OCI-M2 (cell line): Measurements from ENCODE around the gene CRTC1.

Experiments used
- DNase-seq: peaks from one replicate; lab custom pipeline; 2025; ENCODE audit not compliant: unreplicated experiment; lab: John Stamatoyannopoulos, UW

Gene CRTC1

GRCh38 chr19:18699403-18700054 lies 16.0 kb downstream of the CRTC1 start:
- DNase-seq, result no peak

- no peak for DNase-seq
These were observed 17.2 kb downstream of the CRTC1 start for GRCh38 chr19:18700501-18701249.

DNA sequence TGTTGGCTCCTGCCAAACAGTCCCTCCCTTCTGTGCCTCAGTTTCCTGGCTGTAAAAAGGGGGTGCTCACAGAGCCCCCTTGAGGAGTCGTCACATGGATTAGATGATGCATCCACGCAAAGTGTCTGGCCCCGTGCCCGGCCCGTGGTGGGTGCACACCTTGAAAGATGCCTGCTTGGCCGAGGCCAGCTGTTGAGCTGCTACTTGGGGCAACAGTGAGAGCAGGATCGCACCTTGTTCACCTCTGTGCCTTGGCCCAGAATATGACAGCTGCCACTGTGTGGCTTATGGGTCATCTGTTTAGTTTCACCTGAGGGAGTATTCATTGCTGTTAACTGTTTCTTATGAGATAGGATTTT lies 17.7 kb downstream of the CRTC1 start:
- no peak for DNase-seq

- no peak for DNase-seq
These were observed 20.6 kb downstream of the CRTC1 start for GRCh38 chr19:18704054-18704453.

- no peak for DNase-seq
These were observed 21.5 kb downstream of the CRTC1 start for GRCh38 chr19:18704971-18705370.

GRCh38 chr19:18708452-18709231 lies 25.2 kb downstream of the CRTC1 start:
- DNase-seq, result no peak

DNA sequence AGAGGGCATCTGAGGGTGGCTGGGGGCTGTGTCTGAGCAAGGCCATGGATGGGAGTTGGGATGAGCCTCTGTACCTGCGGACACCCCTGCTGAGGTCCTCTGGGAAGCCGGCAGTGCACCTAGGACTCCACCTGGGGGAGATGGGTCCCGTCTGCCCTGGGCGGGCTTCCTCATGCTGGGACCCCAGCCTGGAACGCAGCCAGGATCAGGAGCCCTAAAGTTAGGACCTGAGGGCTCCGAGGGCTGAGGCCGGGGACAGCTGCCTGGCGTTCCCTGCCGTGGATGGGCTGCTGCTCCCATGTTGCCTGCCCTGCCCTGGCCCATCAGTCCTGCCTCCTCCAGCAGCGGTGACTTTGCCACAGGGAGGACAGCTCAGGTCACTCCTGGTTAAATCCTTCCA lies 26.1 kb downstream of the CRTC1 start:
- no peak for DNase-seq

DNA sequence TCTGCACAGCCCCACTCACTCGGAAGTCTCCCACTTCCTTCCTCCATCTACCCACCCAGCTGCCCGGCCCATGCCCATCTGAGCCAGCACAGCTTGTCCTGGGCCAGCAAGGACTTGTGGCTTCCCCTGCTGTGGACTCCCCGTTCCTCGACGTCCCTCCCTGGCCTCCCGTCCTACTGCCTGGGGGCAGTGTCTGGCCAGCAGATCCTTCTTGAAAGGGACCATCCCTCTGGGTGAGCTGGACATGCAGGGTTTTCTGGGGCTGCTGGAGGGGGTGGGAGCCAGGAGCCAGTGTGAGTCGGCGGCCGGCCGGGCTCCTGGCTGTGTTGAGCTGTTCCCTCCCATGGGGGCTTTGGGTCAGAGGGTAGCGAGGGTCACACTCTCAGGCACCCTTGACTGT lies 26.7 kb downstream of the CRTC1 start:
- DNase-seq, result no peak

DNA sequence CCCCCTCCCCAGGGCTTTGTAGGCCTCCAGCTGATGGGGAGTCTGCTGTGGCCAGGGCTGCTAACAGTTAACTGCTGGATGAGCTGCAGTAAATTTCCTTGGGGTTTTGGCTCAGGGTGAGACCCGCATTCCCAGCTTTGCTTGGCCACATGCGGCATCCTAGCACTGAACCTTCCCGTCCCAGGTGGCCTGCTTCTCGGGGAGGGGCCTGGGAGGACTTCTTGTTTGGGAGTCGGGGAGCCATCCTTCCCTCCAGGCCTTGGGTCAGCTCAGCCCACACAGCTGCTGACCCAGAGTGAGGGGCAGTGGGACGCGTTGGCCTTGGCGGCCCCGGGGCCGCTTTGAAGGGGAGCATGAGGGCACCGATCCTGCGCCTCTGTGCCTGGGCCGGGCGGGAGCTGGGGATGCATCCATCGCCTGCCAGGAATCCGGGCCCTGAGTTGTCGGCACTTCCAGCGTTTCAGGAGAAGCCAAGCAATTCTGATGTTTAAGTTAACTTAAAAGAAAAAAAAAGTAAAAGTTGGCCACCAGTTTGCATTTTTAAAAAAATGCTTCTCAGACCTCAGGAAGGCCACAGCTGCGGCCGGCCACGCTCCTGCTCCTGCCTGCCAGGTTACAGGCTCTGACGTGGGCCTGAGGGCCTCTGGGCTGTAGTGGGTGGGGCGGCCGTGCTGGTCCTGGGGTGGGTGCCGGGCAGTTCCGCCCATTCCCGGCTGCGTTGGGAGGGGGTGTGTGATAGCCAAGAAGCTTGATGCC lies 27.7 kb downstream of the CRTC1 start:
- no peak for DNase-seq

GRCh38 chr19:18711893-18712292 lies 28.4 kb downstream of the CRTC1 start:
- no peak for DNase-seq

- DNase-seq, result no peak
These were observed 29.5 kb downstream of the CRTC1 start for GRCh38 chr19:18712981-18713380.

DNA sequence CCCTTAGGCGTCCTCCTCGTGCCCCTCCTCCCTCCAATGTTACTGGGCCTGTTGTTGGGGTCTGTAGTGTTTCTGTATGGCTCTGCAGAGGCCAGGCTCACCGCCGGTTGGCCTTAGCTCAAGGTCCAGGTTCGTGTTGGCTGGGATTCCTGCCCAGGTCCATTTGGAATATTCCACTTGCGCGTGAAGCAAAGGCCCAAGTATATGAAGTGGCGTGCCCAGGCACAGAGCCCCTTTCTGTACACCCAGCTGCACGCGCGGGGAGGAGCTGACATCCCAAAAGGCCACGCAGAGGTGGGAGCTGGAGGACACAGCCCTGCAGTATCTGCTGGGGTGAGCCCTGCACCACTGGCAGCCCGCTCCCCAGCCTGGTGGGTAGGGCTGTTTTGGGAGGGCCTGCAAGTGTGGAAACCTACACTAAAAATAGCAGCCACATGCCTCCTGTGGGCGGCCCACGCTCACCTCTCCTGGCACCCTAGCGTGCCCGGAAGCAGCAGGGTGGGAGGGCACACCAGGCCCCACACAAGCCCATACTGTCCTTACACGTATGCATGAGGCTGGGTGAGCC lies 30.2 kb downstream of the CRTC1 start:
- no peak for DNase-seq

DNA sequence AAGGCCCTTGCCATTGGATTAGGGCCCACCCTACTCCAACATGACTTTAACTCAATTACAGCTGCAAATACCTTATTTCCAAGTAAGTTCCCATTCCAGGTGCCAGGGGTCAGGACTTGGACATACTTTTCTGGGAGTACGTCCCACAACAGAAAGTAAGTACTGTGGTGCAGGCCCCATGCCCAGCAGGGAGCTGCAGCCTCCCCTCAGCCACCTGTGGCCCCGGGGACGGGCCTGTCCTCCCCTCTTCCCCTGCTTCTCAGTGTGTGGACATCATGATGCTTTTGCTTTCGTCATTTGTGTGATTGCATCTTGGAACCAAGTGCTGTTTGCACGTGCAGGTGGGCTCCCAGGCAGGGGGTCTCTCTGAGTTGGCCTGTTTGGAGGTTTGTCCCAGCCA lies 31.9 kb downstream of the CRTC1 start:
- DNase-seq, result no peak

DNA sequence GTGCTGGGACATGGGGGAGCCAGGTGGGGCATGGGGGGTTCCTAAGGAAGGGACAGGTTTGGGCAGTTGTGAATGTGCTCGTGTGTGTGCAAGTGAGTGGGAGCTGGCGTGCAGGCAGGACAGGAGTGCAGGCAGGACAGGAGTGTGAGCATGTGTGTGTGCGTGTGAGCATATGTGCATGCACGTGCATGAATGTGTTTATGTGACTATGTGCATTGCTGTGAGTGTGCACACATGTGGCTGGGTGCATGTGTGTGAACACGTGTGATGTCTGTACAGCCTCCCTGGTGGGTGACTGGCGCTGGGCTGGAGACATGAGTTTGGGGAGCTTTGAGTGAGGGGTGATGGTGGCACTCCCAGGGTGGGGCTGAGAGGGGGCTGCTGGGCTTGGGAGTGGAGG lies 33.4 kb downstream of the CRTC1 start:
- DNase-seq, result no peak

DNA sequence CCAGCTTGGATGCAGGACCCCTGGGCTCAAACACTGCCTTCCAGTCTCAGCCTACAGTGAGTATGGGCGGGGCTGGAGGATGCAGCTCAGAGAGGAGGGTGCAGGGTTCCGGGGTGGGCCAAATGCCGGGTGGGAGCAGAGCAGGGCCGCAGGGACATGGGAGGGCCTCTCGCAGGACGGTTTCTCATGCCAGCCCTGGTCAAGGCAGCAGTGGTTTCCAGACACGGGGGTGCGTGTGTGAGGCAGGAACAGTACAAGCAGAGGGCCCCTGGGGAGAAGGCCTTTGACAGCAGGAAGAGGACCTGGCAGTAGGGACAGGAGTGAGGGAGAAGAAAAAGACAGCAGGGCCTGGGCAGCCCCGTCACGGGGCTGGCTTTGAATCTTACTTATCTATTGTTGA lies 34.1 kb downstream of the CRTC1 start:
- no peak for DNase-seq

GRCh38 chr19:18718015-18718526 lies 34.6 kb downstream of the CRTC1 start:
- DNase-seq, result no peak

- DNase-seq, result no peak
These were observed 35.5 kb downstream of the CRTC1 start for GRCh38 chr19:18718846-18719458.

GRCh38 chr19:18719541-18719940 lies 36.1 kb downstream of the CRTC1 start:
- DNase-seq, result no peak

DNA sequence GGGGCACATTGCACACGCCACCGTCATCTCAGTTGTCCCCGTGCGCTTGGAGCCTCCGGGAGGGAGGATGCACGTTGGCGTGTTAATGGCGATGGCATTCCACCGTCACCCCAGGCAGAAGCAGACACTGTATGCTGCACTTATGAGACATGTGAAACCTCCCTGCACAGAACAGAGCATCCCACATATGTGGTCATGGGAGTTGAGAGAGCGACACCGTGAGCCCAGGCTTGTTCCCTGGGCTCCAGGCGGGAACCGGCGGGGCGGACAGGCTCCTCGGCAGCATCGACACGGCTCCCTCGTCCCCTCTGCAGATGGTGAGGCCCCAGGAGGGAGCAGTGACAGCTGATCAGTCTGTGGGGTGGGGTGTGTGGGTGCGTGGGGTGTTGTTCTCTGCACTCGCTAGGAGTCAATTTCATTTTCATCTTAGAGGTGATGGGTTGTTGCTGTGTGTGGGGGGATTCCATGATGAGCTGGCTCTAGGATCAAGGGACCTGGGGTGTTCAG lies 40.4 kb downstream of the CRTC1 start:
- DNase-seq, result no peak
